Hepatocyte (in vitro differentiated cells): Measurements from ENCODE around the gene KCNG3. TPM values are rescaled to one million over a fixed set of nuclear protein-coding genes. Genes with fewer than 3 reads are reported as not detected.

Experiments used
- DNase-seq: peaks from one replicate; pipeline ENCODE4 v3.0.0-alpha.2; 2016; ENCODE audit warnings: low spot score
- H2AFZ ChIP-seq: fragments of 200-600 bp; sonication (generic); 2 replicates; pipeline ENCODE4 v1.6.0; 2016; ENCODE audit warnings: antibody characterized with exemption, mild to moderate bottlenecking
- H3K27ac ChIP-seq: fragments of 200-600 bp; sonication (generic); 2 replicates; pipeline ENCODE4 v1.5.1; 2016; ENCODE audit warnings: mild to moderate bottlenecking
- H3K27me3 ChIP-seq: fragments of 200-600 bp; sonication (generic); 2 replicates; pipeline ENCODE4 v1.6.1; 2016
- H3K36me3 ChIP-seq: fragments of 200-600 bp; sonication (generic); replicated peaks from 2 replicates; pipeline ENCODE4 v1.5.1; 2016; ENCODE audit warnings: low read depth; ENCODE audit not compliant: insufficient read depth
- H3K4me1 ChIP-seq: fragments of 200-600 bp; sonication (generic); 2 replicates; pipeline ENCODE4 v1.5.1; 2016; ENCODE audit warnings: mild to moderate bottlenecking, moderate library complexity; ENCODE audit not compliant: insufficient read depth
- H3K4me2 ChIP-seq: fragments of 200-600 bp; sonication (generic); 2 replicates; pipeline ENCODE4 v1.6.0; 2016
- H3K4me3 ChIP-seq: fragments of 200-600 bp; sonication (generic); 2 replicates; pipeline ENCODE4 v1.5.1; 2016; ENCODE audit warnings: mild to moderate bottlenecking
- H3K79me2 ChIP-seq: fragments of 200-600 bp; sonication (generic); 2 replicates; pipeline ENCODE4 v1.6.0; 2017; ENCODE audit warnings: mild to moderate bottlenecking
- H3K9me2 ChIP-seq: fragments of 200-600 bp; sonication (generic); replicated peaks from 2 replicates; pipeline ENCODE4 v1.6.0; 2017; ENCODE audit warnings: mild to moderate bottlenecking; ENCODE audit not compliant: insufficient read depth
- H3K9me3 ChIP-seq: fragments of 200-600 bp; sonication (generic); 2 replicates; pipeline ENCODE4 v1.5.1; 2016; ENCODE audit warnings: low read depth, mild to moderate bottlenecking
- H4K20me1 ChIP-seq: fragments of 200-600 bp; sonication (generic); 2 replicates; pipeline ENCODE4 v1.6.0; 2016; ENCODE audit warnings: mild to moderate bottlenecking; ENCODE audit not compliant: insufficient read depth, poor library complexity, severe bottlenecking
- EZH2 ChIP-seq: fragments of 200-600 bp; sonication (generic); IDR thresholded peaks from 2 replicates; pipeline ENCODE4 v1.6.1; 2016; ENCODE audit warnings: antibody characterized with exemption, mild to moderate bottlenecking, borderline replicate concordance
- EZH2phosphoT487 ChIP-seq: fragments of 200-600 bp; sonication (generic); IDR thresholded peaks from one replicate; pipeline ENCODE4 v1.6.1; 2018; ENCODE audit warnings: antibody characterized with exemption, mild to moderate bottlenecking, low read depth, moderate library complexity; ENCODE audit not compliant: unreplicated experiment, severe bottlenecking
- WGBS: methylation state at CpG from one replicate; pipeline ENCODE4 v1.1.6; 2016; ENCODE audit warnings: low lambda C conversion rate; ENCODE audit errors: missing lambda C conversion rate; 5-methylcytosine and 5-hydroxymethylcytosine counted together
- polyA plus RNA-seq: library from polyadenylated mRNA; unstranded; fragments of >200 nt; fragmentation: Nextera tagmentation; extraction: Ambion mirVana; gene quantifications from 2 replicates; pipeline ENCODE4 v1.2.1, GENCODE V29; 2016
- total RNA-seq: library from RNA; depleted of rRNA; stranded (reverse); fragments of >200 nt; gene quantifications from 2 replicates; pipeline ENCODE4 v1.2.3, GENCODE V29; 2014
- TF ChIP-seq, protein P1 (sequence below): fragments of 200-600 bp; sonication (generic); IDR thresholded peaks from 2 replicates; pipeline ENCODE4 v1.5.1; 2016; ENCODE audit warnings: antibody characterized with exemption, mild to moderate bottlenecking; ENCODE audit not compliant: poor library complexity

Gene KCNG3
- total and polyA plus RNA-seq, 2 experiments from 2014 or later, result 0.57 TPM; not detected in 1

DNA sequence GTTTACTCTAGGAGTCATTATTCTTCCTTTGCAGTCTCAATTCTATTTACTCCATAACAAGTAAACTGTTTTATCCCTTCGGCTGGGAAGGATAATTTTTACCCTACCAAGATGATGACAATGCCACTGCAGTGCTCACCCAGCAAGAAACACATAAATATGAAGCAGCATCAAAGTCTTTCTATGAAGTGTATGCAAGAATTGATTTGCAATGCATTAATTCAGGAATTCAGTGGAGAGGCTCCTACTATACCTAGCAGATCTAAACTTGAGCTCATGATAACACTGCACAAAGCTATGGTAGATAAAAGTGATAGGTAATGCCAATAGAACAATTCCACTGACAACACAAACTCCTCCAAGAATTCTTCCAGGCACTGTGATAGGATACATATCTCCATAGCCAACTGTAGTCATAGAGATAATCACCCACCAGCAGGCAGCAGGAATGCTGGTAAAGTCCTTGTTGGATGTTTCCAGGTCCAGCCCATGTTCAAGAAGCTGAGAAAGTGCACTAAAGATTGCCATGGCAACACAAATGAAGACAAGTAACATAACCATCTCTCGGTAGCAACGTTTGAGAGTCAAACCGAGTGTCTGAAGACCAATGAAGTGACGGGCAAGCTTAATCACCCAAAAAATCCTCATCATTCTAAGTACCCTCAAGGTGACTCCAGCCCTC is 49.9 kb downstream of the KCNG3 start:
- H3K27me3 ChIP-seq, result no peaks in the 10 kb centered on the region
- no peaks in the 10 kb centered on the region for H3K9me2 ChIP-seq
- no peak for DNase-seq
- no peak overlapping the region for H3K4me2 ChIP-seq
- no peaks in the 10 kb centered on the region for H4K20me1 ChIP-seq
- H3K4me3 ChIP-seq, result no peak overlapping the region
- 83% methylated on average over 5 of the region's 5 CpGs for WGBS
- H3K27ac ChIP-seq, result no peak overlapping the region
- TF ChIP-seq, protein P1, sequence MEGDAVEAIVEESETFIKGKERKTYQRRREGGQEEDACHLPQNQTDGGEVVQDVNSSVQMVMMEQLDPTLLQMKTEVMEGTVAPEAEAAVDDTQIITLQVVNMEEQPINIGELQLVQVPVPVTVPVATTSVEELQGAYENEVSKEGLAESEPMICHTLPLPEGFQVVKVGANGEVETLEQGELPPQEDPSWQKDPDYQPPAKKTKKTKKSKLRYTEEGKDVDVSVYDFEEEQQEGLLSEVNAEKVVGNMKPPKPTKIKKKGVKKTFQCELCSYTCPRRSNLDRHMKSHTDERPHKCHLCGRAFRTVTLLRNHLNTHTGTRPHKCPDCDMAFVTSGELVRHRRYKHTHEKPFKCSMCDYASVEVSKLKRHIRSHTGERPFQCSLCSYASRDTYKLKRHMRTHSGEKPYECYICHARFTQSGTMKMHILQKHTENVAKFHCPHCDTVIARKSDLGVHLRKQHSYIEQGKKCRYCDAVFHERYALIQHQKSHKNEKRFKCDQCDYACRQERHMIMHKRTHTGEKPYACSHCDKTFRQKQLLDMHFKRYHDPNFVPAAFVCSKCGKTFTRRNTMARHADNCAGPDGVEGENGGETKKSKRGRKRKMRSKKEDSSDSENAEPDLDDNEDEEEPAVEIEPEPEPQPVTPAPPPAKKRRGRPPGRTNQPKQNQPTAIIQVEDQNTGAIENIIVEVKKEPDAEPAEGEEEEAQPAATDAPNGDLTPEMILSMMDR, result no peak
- H3K4me1 ChIP-seq, result no peaks in the 10 kb centered on the region
- H3K9me3 ChIP-seq, result no peaks in the 10 kb centered on the region
- H2AFZ ChIP-seq, result no peak overlapping the region
- no peaks in the 10 kb centered on the region for H3K36me3 ChIP-seq
- H3K79me2 ChIP-seq, result no peaks in the 10 kb centered on the region

DNA sequence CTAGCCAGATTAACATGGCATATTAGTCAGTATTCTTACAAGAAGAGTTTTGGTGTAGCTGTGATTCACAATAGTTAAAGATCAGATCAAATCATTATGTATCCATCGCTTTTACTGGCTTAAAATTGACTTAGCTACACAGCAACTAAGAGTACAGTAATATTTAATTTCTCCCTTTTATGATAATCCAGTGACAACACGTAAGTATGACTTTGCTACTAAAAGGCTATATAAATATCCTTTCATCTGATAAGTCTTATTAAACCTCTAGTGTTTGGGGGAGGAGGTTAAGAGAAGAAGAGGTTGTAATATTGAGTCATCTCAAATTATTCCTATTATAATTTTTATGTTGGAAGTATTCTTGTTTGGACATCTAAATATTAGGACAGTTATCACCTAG is 51.0 kb downstream of the KCNG3 start:
- Histone ChIP-seq H3K9me2 (no peaks in the 10 kb centered on the region), H2AFZ (no peak overlapping the region), H3K79me2 (no peaks in the 10 kb centered on the region), H3K27ac (no peak overlapping the region), H4K20me1 (no peaks in the 10 kb centered on the region), H3K27me3 (no peaks in the 10 kb centered on the region), H3K4me3 (no peak overlapping the region), H3K4me1 (no peaks in the 10 kb centered on the region), H3K9me3 (no peaks in the 10 kb centered on the region), H3K4me2 (no peak overlapping the region), H3K36me3 (no peaks in the 10 kb centered on the region)
- TF ChIP-seq, protein P1, result no peak
- TF ChIP-seq EZH2phosphoT487 (no peak), EZH2 (no peak)
- DNase-seq, result no peak
- WGBS, result 80% methylated on average over 2 of the region's 2 CpGs

DNA sequence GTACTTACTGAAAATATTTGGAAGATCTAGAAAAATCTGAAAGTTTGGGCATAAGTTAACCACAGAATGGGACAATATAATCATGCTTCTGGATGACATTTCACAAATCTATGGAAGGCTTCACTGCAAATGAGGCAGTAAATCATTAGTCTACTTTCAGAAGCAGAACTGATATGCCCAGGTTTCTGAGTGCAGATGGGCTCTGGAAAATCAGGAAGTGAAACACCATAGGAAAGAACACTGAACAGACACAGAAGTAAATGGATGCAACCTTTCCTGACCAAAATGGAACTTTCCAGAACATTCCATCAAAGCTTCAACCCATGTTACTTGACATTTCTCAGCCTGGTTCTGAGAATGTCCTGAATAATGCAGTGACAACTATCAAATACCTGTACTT is 55.1 kb downstream of the KCNG3 start:
- Histone ChIP-seq H3K27me3 (no peaks in the 10 kb centered on the region), H3K9me3 (no peaks in the 10 kb centered on the region), H3K9me2 (no peaks in the 10 kb centered on the region), H3K36me3 (no peaks in the 10 kb centered on the region), H3K27ac (no peak overlapping the region), H3K4me1 (no peaks in the 10 kb centered on the region), H3K4me3 (no peak overlapping the region), H3K79me2 (no peaks in the 10 kb centered on the region), H4K20me1 (no peaks in the 10 kb centered on the region), H2AFZ (no peak overlapping the region), H3K4me2 (no peak overlapping the region)
- TF ChIP-seq EZH2phosphoT487 (no peak), EZH2 (no peak)
- TF ChIP-seq, protein P1, result no peak
- DNase-seq, result no peak

DNA sequence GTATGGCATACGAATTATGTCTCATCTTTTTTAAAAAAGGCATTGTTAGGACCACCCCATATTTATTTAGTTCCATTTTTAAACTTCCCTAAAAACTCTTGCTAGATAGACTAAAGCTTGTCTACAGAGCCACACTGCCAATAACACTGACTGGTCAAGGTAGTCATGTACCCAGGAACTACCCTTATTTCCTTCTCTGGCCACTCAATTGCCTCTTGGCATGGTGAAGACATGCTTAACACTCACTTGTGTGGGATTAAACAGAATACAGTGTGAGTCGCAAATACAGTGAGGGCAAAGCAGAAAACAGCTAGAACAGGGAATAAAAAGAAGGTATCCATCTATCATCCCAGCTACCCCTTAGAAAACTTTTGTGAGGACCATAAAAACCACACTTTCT is 57.4 kb downstream of the KCNG3 start:
- DNase-seq, result no peak
- no peaks in the 10 kb centered on the region for H3K4me1 ChIP-seq
- TF ChIP-seq EZH2phosphoT487 (no peak), EZH2 (no peak)
- TF ChIP-seq, protein P1, result no peak
- no peaks in the 10 kb centered on the region for H3K27me3 ChIP-seq
- no peak overlapping the region for H2AFZ ChIP-seq
- no peaks in the 10 kb centered on the region for H3K36me3 ChIP-seq
- H3K4me3 ChIP-seq, result no peak overlapping the region
- no peaks in the 10 kb centered on the region for H3K9me2 ChIP-seq
- no peak overlapping the region for H3K27ac ChIP-seq
- no peaks in the 10 kb centered on the region for H3K9me3 ChIP-seq
- 79% methylated on average over 2 of the region's 2 CpGs for WGBS
- H3K79me2 ChIP-seq, result no peaks in the 10 kb centered on the region
- H4K20me1 ChIP-seq, result no peaks in the 10 kb centered on the region
- H3K4me2 ChIP-seq, result no peak overlapping the region
